ENCODE data around the gene SNX4.
"Not testable (repeated sequence)": the region's sequence is repeated elsewhere in the genome, so short reads cannot be mapped to it uniquely, and the experiment has no call there.

Gene SNX4

GRCh38 chr3:125461896-125462295, 58.1 kb downstream of the SNX4 start:
- no peak for DNase-seq

- no peak for DNase-seq
Observed at GRCh38 chr3:125460233-125460632, 59.8 kb downstream of the SNX4 start.

DNA sequence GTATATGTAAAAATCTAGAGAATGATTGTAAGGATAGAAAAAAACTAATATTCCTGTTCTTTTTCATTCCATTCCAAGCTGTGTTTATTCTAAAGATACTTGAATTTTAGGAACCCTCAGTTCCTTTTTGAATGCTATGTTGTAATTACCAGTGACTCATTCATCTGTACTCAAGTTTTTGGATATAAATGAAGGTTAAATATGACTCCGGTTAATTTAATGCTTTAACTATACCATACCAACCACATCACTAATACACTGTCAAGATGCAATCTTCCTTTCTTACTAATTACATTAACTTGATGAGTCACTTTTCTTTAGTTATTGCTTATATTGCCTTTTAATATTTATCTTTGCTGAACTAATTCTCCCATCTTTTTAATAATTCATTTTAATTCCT, 76.1 kb downstream of the SNX4 start:
- DNase-seq, result no peak

DNA sequence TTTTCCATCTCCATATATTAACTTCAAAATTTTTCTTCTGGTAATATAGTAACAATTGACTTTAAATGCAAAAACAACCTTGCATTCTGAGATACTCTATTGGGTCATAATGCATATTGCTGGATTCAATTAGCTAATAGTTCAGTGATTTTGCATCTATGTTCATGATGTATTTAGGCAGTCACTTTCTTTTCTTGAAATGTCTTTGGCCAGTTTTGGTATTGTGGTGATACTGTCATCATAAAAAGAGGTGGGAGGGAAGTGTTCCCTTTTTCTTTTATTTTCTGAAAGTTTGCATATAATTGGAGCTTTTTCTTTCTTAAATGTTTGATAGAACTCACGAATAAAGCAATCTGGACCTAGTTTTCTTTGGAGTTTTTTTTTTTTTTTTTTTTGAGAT, 77.5 kb downstream of the SNX4 start:
- no peak for DNase-seq

- DNase-seq, result no peak
Observed at GRCh38 chr3:125440970-125441369, 79.0 kb downstream of the SNX4 start.

DNA sequence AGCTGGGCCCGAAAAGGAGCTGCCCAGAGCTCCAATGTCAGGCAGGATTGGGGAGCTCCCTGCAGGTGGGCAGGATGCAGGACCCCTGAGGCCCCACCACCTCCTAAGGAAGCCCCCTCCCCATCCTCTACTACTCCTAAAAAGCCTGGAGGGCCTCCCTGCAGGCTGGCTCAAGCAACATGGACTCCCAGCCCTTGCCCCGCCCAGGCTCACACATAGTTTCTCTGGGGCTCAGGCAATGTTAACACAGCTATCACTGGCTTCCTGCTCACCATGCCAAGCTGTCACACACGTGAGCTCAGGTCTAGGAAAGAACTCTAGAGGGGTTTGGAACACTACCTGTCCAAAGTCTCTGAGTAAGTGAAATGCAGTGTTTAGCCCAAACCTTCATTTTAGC, 79.4 kb downstream of the SNX4 start:
- DNase-seq, result no peak

DNA sequence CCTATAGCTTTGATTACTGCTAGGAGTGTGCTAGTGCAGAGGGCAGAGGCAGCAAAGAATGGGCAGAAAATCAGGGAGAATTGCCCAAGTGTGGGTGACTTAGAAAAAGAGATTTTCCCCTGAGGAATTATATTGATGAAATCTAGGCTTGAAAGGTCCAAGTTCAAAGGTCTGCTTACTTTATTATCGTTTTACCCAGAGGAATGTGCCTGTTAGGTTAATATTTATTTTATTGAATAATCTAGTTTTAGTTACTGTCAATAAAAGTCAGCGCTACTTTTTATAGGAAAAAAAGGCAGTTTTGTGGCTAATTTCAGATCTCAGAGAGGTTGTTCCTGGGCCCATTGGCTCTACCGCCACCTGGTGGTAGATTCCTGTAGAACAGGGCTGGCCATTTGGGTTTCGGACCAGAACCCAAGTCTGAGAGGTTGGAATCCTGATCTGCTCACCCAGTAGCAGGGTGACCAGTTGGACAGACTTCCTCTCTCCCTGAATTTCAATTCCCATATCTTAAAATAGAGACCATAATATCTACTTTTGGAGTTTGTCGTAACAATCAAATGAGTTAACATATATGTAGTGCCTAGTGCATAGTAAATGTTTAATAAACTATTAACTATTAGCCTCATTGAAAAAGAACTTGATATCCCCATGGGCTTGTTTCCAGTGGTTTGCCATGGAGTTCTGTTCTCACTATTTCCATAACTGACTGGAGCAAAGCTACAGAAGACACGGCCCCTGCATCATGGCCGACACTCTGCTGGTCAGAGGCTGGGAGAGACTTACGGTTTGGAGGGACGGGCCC, 82.2 kb downstream of the SNX4 start:
- peak; percentile 64 for DNase-seq

DNA sequence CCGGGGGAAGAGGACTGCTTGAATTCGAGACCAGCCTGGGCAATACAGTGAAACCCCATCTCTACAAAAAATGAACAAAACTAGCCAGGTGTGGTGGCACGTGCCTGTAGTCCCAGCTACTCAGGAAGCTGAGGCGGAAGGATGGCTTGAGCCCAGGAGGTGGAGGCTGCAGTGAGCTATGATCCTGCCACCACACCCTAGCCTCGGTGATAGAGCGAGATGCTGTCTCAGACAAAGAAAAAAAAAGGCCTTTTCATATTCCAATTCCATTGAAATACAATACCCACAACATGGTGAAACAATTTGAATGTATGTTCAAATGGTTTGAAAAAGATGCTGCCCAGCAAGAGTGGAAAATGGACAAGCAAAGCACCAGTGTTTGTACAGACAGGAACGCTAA, 83.1 kb downstream of the SNX4 start:
- no peak for DNase-seq

GRCh38 chr3:125435231-125435630, 84.8 kb downstream of the SNX4 start:
- DNase-seq, result no peak

DNA sequence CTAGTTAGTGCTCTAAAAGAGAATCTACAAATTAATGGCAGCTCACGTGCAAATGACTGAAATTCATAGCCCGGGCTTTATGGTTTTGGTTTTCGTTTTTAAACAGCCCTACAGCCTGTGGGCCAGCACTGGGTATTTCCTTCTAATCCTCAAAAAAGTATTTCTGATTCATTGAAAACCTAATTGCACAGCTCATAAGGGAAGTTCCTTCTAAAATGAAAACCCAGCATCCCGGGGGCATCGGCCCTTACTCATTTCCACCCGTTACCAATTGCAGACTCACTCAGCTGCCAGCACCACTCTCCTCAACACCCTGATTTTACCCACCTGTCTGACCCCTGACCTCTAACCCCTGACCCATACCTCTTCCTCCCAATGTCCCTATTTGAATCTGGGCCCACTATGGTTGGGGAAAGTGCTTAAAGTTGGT, 85.4 kb downstream of the SNX4 start:
- no peak for DNase-seq

DNA sequence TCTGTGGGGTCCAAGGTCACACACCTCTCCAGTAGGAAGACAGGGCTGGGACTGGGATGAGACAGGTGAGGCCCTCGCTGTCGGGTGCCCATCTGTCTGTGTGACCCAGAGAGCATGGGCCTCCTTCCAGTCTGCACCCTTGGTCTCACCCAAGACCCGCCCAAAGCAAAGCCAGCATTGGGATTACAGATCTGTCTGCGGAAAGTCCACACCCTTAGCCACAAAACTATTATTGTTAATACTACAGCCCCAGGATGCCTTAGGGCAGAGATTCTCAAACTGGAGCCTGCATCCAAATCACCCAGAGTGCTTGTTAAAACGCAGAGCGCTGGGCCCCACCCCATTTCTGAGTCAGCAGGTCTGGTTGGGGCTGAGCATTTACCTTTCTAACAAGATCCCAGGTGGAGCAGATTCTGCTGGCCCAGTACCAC, 86.4 kb downstream of the SNX4 start:
- DNase-seq, result no peak

GRCh38 chr3:125433091-125433534, 86.9 kb downstream of the SNX4 start:
- no peak for DNase-seq

- no peak for DNase-seq
Observed at GRCh38 chr3:125431912-125432790, 87.9 kb downstream of the SNX4 start.

- DNase-seq, result no peak
Observed at GRCh38 chr3:125431391-125431790, 88.6 kb downstream of the SNX4 start.

- DNase-seq, result no peak
Observed at GRCh38 chr3:125428216-125428830, 91.7 kb downstream of the SNX4 start.

DNA sequence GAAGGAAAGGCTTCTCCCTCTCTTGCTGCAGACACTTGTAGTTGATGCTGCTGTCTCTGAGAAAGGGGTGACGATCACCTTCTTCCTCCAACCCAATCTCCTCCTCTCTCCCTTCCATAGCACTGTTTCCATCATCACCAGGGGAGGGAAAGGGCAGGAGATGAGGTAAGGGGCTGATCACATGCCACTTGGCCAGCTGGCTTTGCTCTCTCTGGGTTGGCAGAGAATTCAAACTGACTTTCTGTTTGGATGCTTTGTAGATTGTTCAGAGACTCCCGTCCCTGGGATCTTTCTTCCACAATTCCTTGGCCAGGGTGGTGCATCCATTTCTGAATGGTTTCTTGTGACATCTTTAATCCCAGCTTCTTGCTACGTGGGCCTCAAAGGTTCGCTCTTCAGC, 101.7 kb downstream of the SNX4 start:
- DNase-seq, result no peak

GRCh38 chr3:125416235-125416634, 103.8 kb downstream of the SNX4 start:
- DNase-seq, result no peak

DNA sequence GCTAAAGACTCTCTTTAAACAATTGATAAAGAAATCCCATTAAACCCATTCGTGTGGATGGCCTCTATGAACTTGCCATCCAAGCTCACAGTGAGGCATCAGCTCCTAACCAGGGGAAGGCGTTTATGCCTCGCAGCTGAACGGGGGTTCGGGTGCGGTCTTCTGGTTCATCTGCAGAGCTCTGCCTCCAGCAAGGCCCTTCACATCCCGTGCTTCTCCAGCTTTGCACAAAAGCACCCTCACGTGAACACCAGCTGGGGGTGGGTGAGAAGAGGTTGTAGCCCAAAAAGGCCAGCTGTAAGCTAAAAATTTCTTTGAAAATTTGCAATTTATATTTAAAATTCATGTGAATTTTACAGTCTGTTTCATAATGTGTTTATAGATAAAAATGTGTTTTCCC, 105.3 kb downstream of the SNX4 start:
- DNase-seq, result no peak

DNA sequence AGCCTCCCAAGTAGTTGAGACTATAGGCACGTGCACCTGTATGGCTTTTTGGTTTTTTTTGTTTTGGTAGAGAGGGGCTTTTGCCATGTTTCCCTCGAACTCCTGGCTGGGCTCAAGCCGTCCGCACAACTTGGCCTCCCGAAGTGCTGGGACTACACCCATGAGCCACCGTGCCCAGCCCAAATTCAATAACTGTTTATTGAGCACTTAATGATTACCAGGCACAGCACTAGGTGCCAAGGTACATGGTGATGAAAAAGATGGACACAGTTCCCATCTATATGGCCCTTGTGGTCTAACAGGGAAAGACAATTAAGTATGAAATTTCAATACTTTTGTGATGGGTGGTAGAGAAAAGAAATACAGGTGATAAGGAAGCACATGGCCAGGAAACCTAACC, 109.1 kb downstream of the SNX4 start:
- no peak for DNase-seq

DNA sequence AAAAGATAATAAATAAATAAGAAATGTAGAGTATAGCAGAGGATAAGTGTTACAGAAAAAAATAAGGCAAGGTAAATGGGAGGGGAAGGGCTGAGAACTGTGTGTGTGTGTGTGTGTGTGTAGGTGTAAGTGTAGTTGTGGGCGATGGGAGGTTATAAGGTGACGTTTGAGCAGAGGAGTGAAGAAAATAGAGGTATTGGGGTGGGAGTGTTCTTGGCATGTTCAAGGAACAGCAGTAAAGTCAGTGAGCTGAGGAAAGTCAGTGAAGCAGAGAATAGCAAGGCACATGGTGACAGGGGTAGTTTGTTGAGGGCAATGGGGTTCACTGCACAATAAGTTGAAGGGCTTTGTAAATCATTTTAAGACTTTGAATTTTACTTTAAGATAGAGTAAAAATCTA, 113.9 kb downstream of the SNX4 start:
- no peak for DNase-seq

- not testable (repeated sequence) for DNase-seq
Observed at GRCh38 chr3:125405515-125405914, 114.5 kb downstream of the SNX4 start.

GRCh38 chr3:125403789-125404188, 116.2 kb downstream of the SNX4 start:
- no peak for DNase-seq

GRCh38 chr3:125402639-125403038, 117.4 kb downstream of the SNX4 start:
- DNase-seq, result no peak

DNA sequence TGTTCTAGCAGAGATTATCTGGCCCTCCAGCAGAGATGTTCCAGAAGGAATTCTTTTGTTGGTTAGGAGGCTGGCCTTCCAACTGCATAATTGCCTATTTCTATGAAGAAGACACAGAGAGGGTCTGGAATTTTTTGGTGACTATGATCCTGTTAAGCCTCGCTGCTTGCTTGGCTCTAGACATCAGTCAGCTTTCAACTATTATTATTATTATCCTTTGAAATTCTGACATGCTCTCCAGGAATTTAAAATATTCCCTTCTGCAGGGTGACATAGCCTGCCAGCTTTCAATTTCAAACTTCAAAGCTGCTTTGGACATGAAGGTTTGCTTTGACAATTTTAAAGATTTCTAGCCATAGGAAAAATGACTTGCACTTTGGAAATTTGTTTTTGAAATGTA, 118.6 kb downstream of the SNX4 start:
- DNase-seq, result no peak
